Ovary (tissue), 9 donors: ENCODE data around the gene TMEM198. TPM values are rescaled to one million over a fixed set of nuclear protein-coding genes. Genes with fewer than 3 reads are reported as not detected.

ENCODE experiments used
- DNase-seq, 5 donors: peaks; one replicate each; pipeline ENCODE4 v3.0.0-alpha.2; 2019 to 2020
- H3K27ac ChIP-seq, 2 donors: fragments of 200-600 bp; one replicate each; pipeline versions ENCODE4 v1.5.1 to v1.8.0; 2019 to 2022
- H3K27me3 ChIP-seq: fragments of 200-600 bp; one replicate; pipeline ENCODE4 v1.8.0; 2022
- H3K36me3 ChIP-seq: fragments of 200-600 bp; sonication (generic); one replicate; pipeline ENCODE4 v1.5.1; 2019
- H3K4me1 ChIP-seq: one replicate; pipeline ENCODE4 v1.8.1; 2013; ENCODE audit warnings: mild to moderate bottlenecking, moderate library complexity; ENCODE audit not compliant: insufficient read depth
- H3K4me3 ChIP-seq: fragments of 200-600 bp; sonication (generic); one replicate; pipeline ENCODE4 v1.5.1; 2017
- H3K9me3 ChIP-seq, 2 donors: fragments of 200-600 bp in 1 of 2; sonication (generic) in 1 of 2; one replicate each; pipeline versions ENCODE4 v1.5.1 to v1.8.1; 2013 to 2019; ENCODE audit warnings: mild to moderate bottlenecking in 1 of 2, moderate library complexity in 1 of 2
- EP300 ChIP-seq: sonication (generic); formaldehyde crosslinking; IDR thresholded peaks from one replicate; pipeline ENCODE4 v1.6.1; 2017; ENCODE audit warnings: antibody characterized with exemption
- POLR2A ChIP-seq: fragments of 450-650 bp; IDR thresholded peaks from one replicate; pipeline ENCODE4 v1.6.1; 2017; ENCODE audit warnings: antibody characterized with exemption, mild to moderate bottlenecking, moderate library complexity
- WGBS, 3 donors: extraction: QIAGEN DNeasy Blood & Tissue Kit in 1 of 3; methylation state at CpG; one replicate each; pipeline versions ENCODE4 v1.1.5 to v1.1.7; 2013 to 2017; 5-methylcytosine and 5-hydroxymethylcytosine counted together
- intact Hi-C, 4 donors: fragments of 100-400 bp; cut with DNase I; formaldehyde crosslinking; loops; one replicate each; pipeline versions ENCODE4 v1.11.0 to v1.15.1; 2022 to 2023
- polyA plus RNA-seq, 2 donors: library from polyadenylated mRNA; stranded (reverse); fragments of 200-250 nt in 1 of 2; fragments of 350-450 nt in 1 of 2; fragmentation: Illumina TruSeq in 1 of 2; extraction: RNeasy Lipid Tissue Mini Kit (QIAGEN cat#74804) in 1 of 2; gene quantifications; one replicate each; pipeline ENCODE4 v1.2.3, GENCODE V29; 2013 to 2014
- total RNA-seq, 7 donors: library from RNA; depleted of rRNA in 2 of 7; stranded (reverse); fragments of >200 nt in 2 of 7; fragmentation: NEBNext Ultra II Directional in 3 of 7; extraction: Animal tissue kit (Norgen Biotek cat#: 25700) in 3 of 7; gene quantifications; one replicate each; pipeline versions ENCODE4 v1.1.0 to v1.2.4, GENCODE V29; 2016 to 2023
- TF ChIP-seq, protein P1 (sequence below), 3 donors: fragments of 450-650 bp in 2 of 3; fragments of 200-600 bp in 1 of 3; IDR thresholded peaks; one replicate each; pipeline versions ENCODE4 v1.5.1 to v1.8.0; 2016 to 2022; ENCODE audit warnings: antibody characterized with exemption in 3 of 3, mild to moderate bottlenecking in 1 of 3
- donor health status: DM: no; HTN: no; CAD: no; lungs with moderate emphysema.
- donor health status: DM: no; HTN: no; CAD: no.
- donor health status: Bipolar disorder and iron deficiency.
- donor health status: DM: yes; HTN: yes; CAD: no.
- donor health status: DM: no; HTN: no; CAD: no.
- donor health status: DM: yes; HTN: yes; CAD: no.

TMEM198 gene
- total and polyA plus RNA-seq, 9 donors: 0.62 to 22.7 (median 10.4) TPM

- WGBS, 3 donors: 70 to 84% (median 76%) methylated on average over 24 of the region's 24 CpGs
- no peaks in the 10 kb centered on the region for H3K27me3 ChIP-seq
- peak overlapping the region in 1 of 2 donors; percentile 44 for H3K27ac ChIP-seq
- no peak overlapping the region for H3K4me3 ChIP-seq
- intact Hi-C loops: loop anchor here in 1 of 4 donors (5.0 kb wide), 1 partner anchor 66 kb away; the partner anchor contains the start of gene SLC4A3
- H3K36me3 ChIP-seq: no peaks in the 10 kb centered on the region
- peaks cover 4% of the 10 kb centered on the region for H3K4me1 ChIP-seq
- DNase-seq: peak; percentile 15 to 41 (median 23)
- no peaks in the 10 kb centered on the region for H3K9me3 ChIP-seq
- TF ChIP-seq POLR2A: no peak
- TF ChIP-seq, protein P1, sequence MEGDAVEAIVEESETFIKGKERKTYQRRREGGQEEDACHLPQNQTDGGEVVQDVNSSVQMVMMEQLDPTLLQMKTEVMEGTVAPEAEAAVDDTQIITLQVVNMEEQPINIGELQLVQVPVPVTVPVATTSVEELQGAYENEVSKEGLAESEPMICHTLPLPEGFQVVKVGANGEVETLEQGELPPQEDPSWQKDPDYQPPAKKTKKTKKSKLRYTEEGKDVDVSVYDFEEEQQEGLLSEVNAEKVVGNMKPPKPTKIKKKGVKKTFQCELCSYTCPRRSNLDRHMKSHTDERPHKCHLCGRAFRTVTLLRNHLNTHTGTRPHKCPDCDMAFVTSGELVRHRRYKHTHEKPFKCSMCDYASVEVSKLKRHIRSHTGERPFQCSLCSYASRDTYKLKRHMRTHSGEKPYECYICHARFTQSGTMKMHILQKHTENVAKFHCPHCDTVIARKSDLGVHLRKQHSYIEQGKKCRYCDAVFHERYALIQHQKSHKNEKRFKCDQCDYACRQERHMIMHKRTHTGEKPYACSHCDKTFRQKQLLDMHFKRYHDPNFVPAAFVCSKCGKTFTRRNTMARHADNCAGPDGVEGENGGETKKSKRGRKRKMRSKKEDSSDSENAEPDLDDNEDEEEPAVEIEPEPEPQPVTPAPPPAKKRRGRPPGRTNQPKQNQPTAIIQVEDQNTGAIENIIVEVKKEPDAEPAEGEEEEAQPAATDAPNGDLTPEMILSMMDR (IDR thresholded peaks at IDR 0.05): no peak
- TF ChIP-seq EP300: no peak
Measured at GRCh38 chr2:219561179-219562048, 17.6 kb downstream of the TMEM198 start.

GRCh38 chr2:219562049-219563020 is 18.5 kb downstream of the TMEM198 start:
- DNase-seq: peak in 4 of 5 donors; percentile 11 to 48 (median 33)
- intact Hi-C loops: loop anchor here in 1 of 4 donors (5.0 kb wide), 1 partner anchor 65 kb away; the partner anchor contains the start of gene SLC4A3
- WGBS, 3 donors: 75 to 81% (median 77%) methylated on average over 30 to 35 of the region's 35 CpGs
- Histone ChIP-seq H3K27ac (peak overlapping the region in 1 of 2 donors; percentile 44), H3K36me3 (no peaks in the 10 kb centered on the region), H3K4me1 (peaks cover 4% of the 10 kb centered on the region), H3K4me3 (no peak overlapping the region), H3K27me3 (no peaks in the 10 kb centered on the region), H3K9me3 (no peaks in the 10 kb centered on the region)
- TF ChIP-seq, protein P1 (IDR thresholded peaks at IDR 0.05): no peak
- TF ChIP-seq POLR2A (no peak), EP300 (no peak)

DNA sequence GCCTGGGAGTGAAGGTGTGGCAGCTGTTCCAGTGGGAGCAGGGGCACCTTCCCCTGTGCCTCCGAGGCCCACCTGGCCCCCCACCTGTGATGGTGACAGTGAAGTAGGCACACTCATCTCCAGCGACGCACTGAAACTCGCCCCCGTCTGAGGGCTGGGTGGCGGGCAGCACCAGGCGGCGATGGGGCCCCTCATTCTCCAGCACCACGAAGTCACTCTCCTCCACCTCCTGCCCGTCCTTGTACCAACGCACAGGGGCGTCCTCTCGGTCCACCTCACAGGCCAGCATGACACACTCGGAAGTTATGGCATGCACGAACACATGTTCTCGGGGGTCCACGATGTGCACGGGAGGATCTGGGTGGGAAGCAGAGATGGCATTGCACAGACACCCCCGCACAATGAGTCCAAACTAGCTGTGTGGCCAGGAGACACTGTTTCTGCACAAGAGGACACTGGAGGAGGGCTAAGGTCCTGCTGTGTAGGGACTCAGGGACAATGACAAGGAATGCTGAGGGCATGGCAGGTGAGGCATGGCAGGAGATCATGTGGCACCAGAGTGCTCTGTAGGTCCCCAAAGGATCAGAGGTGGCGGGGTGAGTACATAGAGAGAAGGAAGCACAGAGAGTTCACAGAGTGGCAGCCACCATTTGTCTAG is 19.6 kb downstream of the TMEM198 start:
- no peak overlapping the region for H3K27ac ChIP-seq
- no peaks in the 10 kb centered on the region for H3K27me3 ChIP-seq
- H3K36me3 ChIP-seq: no peaks in the 10 kb centered on the region
- peak in 2 of 5 donors; percentile 25 to 42 for DNase-seq
- H3K9me3 ChIP-seq: no peaks in the 10 kb centered on the region
- intact Hi-C loops: loop anchor here in 1 of 4 donors (5.0 kb wide), 1 partner anchor 64 kb away; the partner anchor contains the start of gene SLC4A3
- no peak overlapping the region for H3K4me3 ChIP-seq
- no peak for TF ChIP-seq EP300
- TF ChIP-seq, protein P1 (IDR thresholded peaks at IDR 0.05): no peak
- TF ChIP-seq POLR2A: no peak
- H3K4me1 ChIP-seq: peaks cover 4% of the 10 kb centered on the region
- 86 to 88% (median 86%) methylated on average over 20 of the region's 20 CpGs for WGBS, 3 donors
